ENCODE results near the gene SARDH. TPM values are rescaled to one million over a fixed set of nuclear protein-coding genes. Genes with fewer than 3 reads are reported as not detected.

The SARDH gene
- total and polyA plus RNA-seq, 2 of the 13 experiments (the other 11 are each of a cell fraction or from before 2014, with no cell fraction given): 11.6 to 34.9 TPM

- TF ChIP-seq ZNF318 (CRISPR knock-in tag; IDR thresholded peaks at IDR 0.05) (no peak), PAXIP1 (CRISPR knock-in tag; conservative IDR thresholded peaks at IDR 0.05) (no peak)
Measured at GRCh38 chr9:133647148-133647547, 91.0 kb downstream of the SARDH start (continued).
